Stimulated activated CD8-positive, alpha-beta memory T cell treated with anti-CD3 and anti-CD28 coated beads, Interleukin-7, amount 100 ng/mL, for 48 hours (primary cell): ENCODE data around the gene CDH4.
"Not testable (repeated sequence)": the region's sequence is repeated elsewhere in the genome, so short reads cannot be mapped to it uniquely, and the experiment has no call there.

Experiments used
- DNase-seq, 2 donors: peaks; one replicate each; pipeline ENCODE4 v3.0.0-alpha.2; 2020; ENCODE audit warnings: low read depth in 1 of 2; ENCODE audit errors: extremely low read depth in 1 of 2

CDH4 gene

GRCh38 chr20:61253640-61254511, 1.8 kb downstream of the CDH4 start:
- no peak for DNase-seq

GRCh38 chr20:61254881-61255626, 3.0 kb downstream of the CDH4 start:
- DNase-seq, result no peak

DNA sequence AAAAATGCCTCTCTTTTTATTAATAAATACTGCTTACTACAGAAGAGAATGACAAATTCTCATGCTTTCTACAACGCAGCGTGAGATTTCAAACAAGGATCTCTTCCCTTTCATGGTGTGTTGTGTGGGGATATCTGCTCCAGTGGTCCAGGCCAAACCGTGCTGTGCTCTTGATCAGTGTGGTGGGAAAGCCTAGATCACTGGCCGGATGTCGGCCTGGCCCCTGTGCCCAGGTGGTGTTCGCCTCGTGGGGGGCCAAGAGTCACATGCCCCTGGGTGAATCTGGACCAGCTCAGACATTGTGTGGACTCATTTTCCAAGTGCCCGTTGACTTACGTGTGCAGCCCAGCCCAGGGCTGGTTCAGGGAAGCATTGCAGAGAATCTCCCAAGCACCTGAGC, 4.3 kb downstream of the CDH4 start:
- DNase-seq, result no peak

DNA sequence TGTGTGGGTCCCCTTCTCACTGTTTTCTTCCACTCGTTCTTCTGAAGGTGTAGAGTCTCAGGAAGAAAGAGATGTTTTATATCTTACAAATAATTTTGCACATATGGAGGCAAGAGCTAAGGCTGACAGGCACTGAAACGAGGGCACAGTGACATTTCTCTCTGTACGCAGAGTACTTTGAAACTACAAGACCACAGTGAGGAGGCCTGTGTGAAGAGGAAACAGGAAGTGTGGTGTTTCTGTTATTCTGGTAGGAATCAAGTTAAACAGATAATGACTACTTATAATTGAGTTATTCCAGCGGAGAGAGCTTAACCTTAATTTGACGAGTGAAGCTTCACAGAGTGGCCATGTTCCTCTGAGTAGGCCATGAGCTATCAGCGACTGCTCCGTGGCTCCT, 4.8 kb downstream of the CDH4 start:
- no peak for DNase-seq

DNA sequence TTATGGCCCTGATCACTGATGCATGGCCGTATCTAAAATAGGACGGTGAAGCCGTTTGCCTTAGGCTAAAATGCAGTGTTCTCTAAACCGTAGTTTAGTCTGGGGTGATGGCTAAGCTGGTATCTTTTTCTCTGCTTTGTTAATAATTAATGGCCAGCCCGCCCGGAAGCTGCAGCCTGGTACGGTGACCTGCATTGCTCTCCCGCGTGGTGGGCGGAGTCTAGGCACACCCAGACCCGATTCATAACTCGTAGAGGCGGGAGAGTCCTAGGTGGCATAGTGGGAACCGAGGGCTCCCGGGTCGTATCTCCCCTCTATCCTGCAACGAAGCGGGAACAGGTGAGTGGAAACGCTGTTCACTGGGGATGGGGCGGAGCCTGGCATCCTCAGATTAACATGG, 5.5 kb downstream of the CDH4 start:
- DNase-seq, result no peak

- no peak for DNase-seq
Measured at GRCh38 chr20:61259741-61260140, 7.7 kb downstream of the CDH4 start.

- no peak for DNase-seq
Measured at GRCh38 chr20:61260905-61261304, 8.8 kb downstream of the CDH4 start.

DNA sequence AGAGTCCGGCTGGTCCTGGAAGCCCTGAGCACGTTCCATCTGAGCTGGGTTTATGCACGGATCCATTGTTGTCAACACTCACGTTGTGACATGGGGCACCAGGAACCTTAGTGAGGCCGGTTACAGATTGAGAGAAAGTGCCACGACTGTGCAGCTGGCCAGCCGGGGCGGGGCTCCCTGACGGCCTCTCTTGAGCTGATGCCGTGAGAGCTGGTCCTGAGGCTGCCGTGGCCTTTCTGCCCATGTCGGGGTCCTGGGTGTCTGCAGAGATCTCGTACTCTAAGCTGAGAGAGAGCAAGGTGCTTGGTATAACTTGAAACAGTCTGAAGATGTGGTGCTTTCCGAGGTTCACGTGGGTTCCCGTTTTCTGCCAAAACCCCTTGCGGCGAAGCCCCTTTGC, 10.0 kb downstream of the CDH4 start:
- DNase-seq, result no peak

GRCh38 chr20:61262514-61262913, 10.5 kb downstream of the CDH4 start:
- DNase-seq, result no peak

- no peak for DNase-seq
Measured at GRCh38 chr20:61263084-61263695, 11.1 kb downstream of the CDH4 start.

DNA sequence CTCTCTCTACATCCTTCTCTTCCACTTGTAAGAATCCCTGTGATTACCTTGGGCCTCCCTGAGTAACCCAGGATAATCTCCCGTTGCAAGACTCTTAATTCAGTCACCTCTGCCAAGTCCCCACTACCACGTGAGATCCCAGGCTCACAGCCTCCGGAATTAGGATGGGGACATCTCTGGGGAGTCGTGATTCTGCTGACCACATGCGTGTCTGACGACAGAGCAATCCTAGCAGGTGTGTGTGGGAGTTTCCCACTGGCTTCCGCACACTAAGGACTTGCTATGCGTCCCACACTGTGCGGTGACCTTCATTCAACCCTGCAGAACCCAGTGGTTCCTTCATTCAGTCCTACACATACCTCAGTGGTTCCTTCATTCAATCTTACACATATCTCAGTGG, 11.9 kb downstream of the CDH4 start:
- DNase-seq, result no peak

- DNase-seq, result no peak
Measured at GRCh38 chr20:61267241-61267640, 15.2 kb downstream of the CDH4 start.

DNA sequence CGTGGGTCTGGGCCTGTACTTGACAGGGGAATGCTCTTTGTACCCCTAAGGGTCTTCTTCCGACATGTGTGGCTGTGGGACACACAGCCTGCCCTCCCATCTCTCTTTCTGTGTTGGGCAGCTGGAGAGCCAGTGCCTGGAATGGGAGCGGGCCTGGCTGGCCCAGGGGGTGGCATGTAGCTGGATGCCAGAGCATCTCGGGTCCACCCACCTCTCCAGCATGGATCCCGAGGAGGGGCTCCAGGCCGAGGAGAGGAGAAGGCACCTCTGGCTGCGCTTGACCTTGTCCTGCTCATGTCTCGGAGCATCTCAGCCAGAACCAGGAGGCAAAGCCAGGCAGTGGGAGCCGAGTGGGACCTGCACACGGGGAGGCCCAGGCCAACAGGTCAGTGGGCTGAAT, 16.0 kb downstream of the CDH4 start:
- DNase-seq, result no peak

- no peak for DNase-seq
Measured at GRCh38 chr20:61271312-61272231, 19.5 kb downstream of the CDH4 start.

DNA sequence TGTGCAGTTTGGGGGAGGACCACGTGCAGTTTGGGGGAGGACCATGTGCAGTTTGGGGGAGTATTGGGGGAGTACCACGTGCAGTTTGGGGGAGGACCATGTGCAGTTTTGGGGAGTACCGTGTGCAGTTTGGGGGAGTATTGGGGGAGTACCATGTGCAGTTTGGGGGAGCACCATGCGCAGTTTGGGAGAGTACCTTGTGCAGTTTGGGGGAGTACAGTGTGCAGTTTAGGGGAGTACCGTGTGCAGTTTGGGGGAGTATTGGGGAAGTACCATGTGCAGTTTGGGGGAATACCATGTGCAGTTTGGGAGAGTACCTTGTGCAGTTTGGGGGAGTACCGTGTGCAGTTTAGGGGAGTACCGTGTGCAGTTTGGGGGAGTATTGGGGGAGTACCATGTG, 21.0 kb downstream of the CDH4 start:
- DNase-seq, result not testable (repeated sequence)

DNA sequence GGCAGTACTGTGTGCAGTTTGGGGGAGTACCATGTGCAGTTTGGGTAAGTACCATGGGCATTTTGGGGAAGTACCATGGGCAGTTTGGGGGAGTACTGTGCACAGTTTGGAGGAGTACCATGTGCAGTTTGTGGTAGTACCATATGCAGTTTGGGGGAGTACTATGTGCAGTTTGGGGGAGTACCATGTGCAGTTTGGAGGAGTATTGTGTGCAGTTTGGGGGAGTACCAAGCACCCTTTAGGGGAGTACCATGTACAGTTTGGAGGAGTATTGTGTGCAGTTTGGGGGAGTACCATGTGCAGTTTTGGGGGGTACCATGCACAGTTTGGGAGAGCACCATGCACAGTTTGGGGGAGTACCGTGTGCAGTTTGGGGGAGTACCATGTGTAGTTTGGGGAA, 21.6 kb downstream of the CDH4 start:
- DNase-seq, result not testable (repeated sequence)

DNA sequence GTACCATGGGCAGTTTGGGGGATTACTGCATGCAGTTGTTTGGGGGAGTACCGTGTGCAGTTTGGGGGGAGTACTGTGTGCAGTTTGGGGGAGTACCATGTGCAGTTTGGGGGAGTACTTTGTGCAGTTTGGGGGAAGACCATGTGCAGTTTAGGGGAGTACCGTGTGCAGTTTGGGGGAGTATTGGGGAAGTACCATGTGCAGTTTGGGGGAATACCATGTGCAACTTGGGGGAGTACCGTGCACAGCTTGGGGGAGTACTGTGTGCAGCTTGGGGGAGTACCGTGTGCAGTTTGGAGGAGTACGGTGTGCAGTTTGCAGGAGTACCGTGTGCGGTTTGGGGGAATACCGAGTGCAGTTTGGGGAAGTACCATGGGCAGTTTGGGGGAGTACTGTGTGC, 22.3 kb downstream of the CDH4 start:
- no peak for DNase-seq

- DNase-seq, result no peak
Measured at GRCh38 chr20:61278296-61278695, 26.2 kb downstream of the CDH4 start.

DNA sequence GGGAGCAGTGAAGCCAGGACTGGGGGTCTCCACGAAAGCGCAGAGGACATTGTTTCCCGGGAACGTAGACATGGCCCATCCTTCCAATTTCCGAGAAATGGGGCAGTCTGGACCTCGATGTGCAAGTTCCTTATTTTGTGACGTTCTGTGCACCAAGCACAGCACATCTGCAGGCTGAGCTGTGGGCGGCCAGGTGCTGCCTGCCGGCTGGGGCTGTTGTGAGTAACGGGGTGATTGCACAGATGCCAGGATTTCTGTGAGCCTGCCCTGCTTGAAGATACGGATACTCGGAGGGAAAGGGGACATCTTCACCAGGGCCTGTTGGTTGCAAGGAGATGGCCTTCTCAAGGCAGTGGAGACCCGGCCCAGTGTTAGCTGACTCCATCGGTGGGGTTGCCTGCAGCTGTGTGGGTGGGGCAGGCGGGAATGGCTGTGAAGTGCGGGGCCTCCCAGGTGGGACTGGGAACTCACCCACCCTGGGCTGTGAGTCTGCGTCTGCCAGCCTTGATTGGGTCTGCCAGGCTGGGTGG, 27.6 kb downstream of the CDH4 start:
- DNase-seq, result no peak

- no peak for DNase-seq
Measured at GRCh38 chr20:61280217-61280980, 28.3 kb downstream of the CDH4 start.
